ENCODE measurements around the gene IFI27L1. TPM values are rescaled to one million over a fixed set of nuclear protein-coding genes. Genes with fewer than 3 reads are reported as not detected.

Gene IFI27L1
- polyA plus RNA-seq, 1 donor from 2014 or later, result 37.9 TPM

- no peaks in the 10 kb centered on the region for H3K9me2 ChIP-seq (ENCODE audit: insufficient read depth, low read length)
- no peaks in the 10 kb centered on the region for H3K36me3 ChIP-seq (ENCODE audit: insufficient read depth, low read length)
- no peaks in the 10 kb centered on the region for H4K20me1 ChIP-seq (ENCODE audit: insufficient read depth)
- no peaks in the 10 kb centered on the region for H3F3A ChIP-seq (ENCODE audit: insufficient read depth, low read length, poor library complexity, severe bottlenecking)
- no peak overlapping the region for H3K27ac ChIP-seq (ENCODE audit: low read length)
- H3K79me2 ChIP-seq (replicated peaks; ENCODE audit: insufficient read depth, low read length), result no peaks in the 10 kb centered on the region
- H3K9me3 ChIP-seq (ENCODE audit: low read length), result no peaks in the 10 kb centered on the region
- H3K4me2 ChIP-seq (ENCODE audit: low read length), result no peak overlapping the region
- no peak overlapping the region for H3K4me3 ChIP-seq (ENCODE audit: low read length)
- no peak overlapping the region for H2AFZ ChIP-seq (ENCODE audit: low read depth, low read length)
- TF ChIP-seq POLR2AphosphoS5 (IDR thresholded peaks at IDR 0.05) (no peak), EP300 (conservative IDR thresholded peaks at IDR 0.05; ENCODE audit: poor library complexity, severe bottlenecking) (no peak), RAD21 (conservative IDR thresholded peaks at IDR 0.05) (no peak), CTCF (IDR thresholded peaks at IDR 0.05; ENCODE audit: poor library complexity, severe bottlenecking) (no peak), REST (IDR thresholded peaks at IDR 0.05; ENCODE audit: borderline replicate concordance) (no peak), TAF1 (IDR thresholded peaks at IDR 0.05; ENCODE audit: low read depth) (no peak), MXI1 (conservative IDR thresholded peaks at IDR 0.05; ENCODE audit: poor library complexity, severe bottlenecking) (no peak), SMC3 (conservative IDR thresholded peaks at IDR 0.05; ENCODE audit: poor library complexity) (no peak), EZH2 (IDR thresholded peaks at IDR 0.05; ENCODE audit: borderline replicate concordance, insufficient read depth, low read length, poor library complexity, severe bottlenecking) (no peak)
- H3K27me3 ChIP-seq (ENCODE audit: insufficient read depth, low read depth, low read length), result no peaks in the 10 kb centered on the region
- H3K9ac ChIP-seq (ENCODE audit: low read length), result no peak overlapping the region
These were observed 61.1 kb downstream of the IFI27L1 start for GRCh38 chr14:94142247-94142646.

- Histone ChIP-seq H2AFZ (ENCODE audit: low read depth, low read length) (no peak overlapping the region), H3K27me3 (ENCODE audit: insufficient read depth, low read depth, low read length) (no peaks in the 10 kb centered on the region), H4K20me1 (ENCODE audit: insufficient read depth) (no peaks in the 10 kb centered on the region), H3K4me3 (ENCODE audit: low read length) (no peak overlapping the region), H3K79me2 (replicated peaks; ENCODE audit: insufficient read depth, low read length) (no peaks in the 10 kb centered on the region), H3K9me3 (ENCODE audit: low read length) (no peaks in the 10 kb centered on the region), H3K9me2 (ENCODE audit: insufficient read depth, low read length) (no peaks in the 10 kb centered on the region), H3K36me3 (ENCODE audit: insufficient read depth, low read length) (no peaks in the 10 kb centered on the region), H3K4me2 (ENCODE audit: low read length) (no peak overlapping the region), H3K27ac (ENCODE audit: low read length) (no peak overlapping the region), H3K9ac (ENCODE audit: low read length) (no peak overlapping the region), H3F3A (ENCODE audit: insufficient read depth, low read length, poor library complexity, severe bottlenecking) (no peaks in the 10 kb centered on the region)
- TF ChIP-seq CTCF (IDR thresholded peaks at IDR 0.05; ENCODE audit: poor library complexity, severe bottlenecking) (no peak), REST (IDR thresholded peaks at IDR 0.05; ENCODE audit: borderline replicate concordance) (no peak), POLR2AphosphoS5 (IDR thresholded peaks at IDR 0.05) (no peak), RAD21 (conservative IDR thresholded peaks at IDR 0.05) (no peak), MXI1 (conservative IDR thresholded peaks at IDR 0.05; ENCODE audit: poor library complexity, severe bottlenecking) (no peak), TAF1 (IDR thresholded peaks at IDR 0.05; ENCODE audit: low read depth) (no peak)
These were observed 61.7 kb downstream of the IFI27L1 start for GRCh38 chr14:94142836-94143235.

Measured in neural cell (in vitro differentiated cells).